GM21526 (cell line): Measurements from ENCODE around the gene THOC1.

Experiments
- ATAC-seq: cut with Tn5 transposase; IDR thresholded peaks from one replicate; pipeline ENCODE4 v1.9.1; 2021; ENCODE audit warnings: moderate library complexity; ENCODE audit not compliant: unreplicated experiment, low FRiP score

Gene THOC1

DNA sequence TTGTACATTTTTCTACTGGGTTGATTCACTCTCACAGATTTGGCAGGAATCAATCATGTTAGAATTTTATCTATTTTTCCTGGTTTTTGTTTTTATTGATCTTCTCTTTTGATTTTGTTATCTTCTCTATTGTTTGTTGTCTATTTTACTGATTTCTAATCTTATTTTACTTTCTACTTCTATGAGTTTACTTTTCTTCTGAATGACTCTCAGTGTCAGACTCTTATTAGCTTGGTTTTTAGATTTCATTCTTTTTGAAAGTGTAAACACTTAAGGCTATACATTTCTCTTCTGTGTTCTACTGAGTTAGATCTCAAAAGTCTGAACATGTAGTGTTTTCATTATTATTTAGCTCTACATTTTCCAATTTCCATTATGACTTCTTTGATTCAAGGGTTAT lies 47.1 kb downstream of the THOC1 start:
- ATAC-seq: no peak

DNA sequence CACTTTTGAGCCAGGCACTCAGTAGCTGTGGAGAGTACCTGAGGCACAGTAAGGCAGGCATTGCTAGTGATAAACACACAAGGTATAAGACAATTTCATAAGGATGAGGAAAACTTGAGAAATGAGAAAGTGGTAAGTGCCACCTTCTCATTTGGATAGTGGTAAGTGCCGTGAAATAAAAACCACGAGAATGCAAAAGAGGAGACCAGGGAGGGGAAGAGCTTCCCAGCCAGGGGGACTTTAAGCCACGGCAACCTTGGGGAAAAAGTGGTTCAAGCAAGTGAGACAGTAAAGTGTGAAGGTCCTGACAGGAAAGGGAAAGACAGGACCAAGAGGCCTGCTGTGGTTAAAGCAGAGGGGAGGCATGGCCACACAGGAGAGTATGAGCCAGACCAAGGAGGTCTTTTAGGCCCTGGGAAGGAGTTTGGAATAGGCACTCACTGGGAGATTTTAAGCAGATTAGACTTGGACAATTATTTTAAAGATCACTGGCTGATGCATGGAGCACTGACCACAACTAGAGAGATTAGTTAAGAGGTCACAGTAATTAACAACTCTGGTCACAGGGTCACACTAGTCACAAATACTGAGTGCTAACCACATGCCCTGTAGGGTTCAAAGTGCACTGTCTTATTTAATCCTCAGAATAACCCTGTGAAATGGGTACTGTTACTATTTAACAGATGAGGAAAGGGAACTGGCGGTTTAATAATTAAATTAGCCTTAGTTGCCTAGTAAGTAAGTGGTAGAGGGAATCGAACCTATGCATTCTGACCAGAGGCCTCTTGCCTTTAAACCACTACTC lies 50.1 kb downstream of the THOC1 start:
- ATAC-seq: no peak

DNA sequence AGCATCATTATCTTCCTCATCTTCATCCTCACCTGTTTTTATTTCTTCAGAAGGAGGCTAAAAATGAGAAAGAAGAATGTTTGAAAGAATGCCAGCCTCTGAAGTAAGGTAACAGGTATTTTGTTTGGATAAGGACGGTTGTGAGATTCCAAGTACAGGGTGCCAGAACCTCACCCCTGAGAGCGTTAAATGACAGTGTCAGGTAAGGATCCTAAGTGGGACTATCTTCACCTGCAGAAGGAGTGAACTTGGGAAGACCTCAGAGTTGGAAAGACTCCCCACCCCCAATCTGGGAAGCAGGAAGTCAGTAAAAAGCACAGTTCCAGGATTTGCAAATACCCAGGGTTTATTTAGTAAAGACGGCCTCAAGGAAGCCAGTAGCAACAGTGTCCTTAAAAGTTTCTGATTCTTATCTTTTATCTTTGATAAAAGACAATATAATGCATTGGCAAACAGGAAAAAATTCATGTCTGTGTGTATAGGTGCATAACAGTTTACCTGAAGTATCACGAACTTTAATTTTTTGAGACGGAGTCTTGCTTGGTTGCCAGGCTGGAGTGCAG lies 52.3 kb downstream of the THOC1 start:
- no peak for ATAC-seq

DNA sequence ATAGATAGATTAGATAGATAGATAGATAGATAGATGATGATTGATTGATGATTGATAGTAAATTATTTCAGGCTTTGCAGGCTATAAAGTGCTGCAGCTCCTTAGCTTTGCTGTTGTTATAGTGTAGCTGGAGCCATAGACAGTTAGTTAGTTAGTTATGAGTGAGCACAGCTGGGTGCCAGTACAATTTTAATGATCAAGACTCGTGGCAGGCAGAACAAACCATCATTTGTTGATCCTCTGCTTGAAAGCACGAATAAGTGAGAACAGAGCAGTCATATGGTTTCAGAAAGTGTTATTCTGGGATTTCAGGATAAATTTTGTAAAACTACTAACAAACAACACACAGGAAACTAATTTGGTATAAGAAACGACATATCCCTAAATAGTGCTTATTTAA lies 53.9 kb downstream of the THOC1 start:
- ATAC-seq: no peak

DNA sequence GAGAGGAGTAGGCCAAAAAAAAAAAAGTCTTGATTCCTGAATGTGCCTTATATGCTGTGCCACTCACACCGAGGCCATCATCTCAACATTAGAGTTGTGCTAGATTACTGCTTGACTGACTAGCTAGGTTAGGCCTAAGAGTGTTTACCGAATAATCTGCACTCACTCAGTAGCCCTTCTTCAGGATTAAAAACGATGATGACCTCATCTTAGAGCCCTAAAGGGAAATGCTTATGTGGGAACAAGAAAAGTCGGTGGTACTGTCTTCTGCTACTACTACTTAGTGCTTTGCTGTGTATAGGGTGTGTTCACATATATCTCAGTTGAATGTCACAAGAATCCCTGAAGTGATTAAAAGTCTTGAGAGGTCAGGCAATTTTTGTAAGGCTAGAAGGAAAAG lies 54.3 kb downstream of the THOC1 start:
- no peak for ATAC-seq

DNA sequence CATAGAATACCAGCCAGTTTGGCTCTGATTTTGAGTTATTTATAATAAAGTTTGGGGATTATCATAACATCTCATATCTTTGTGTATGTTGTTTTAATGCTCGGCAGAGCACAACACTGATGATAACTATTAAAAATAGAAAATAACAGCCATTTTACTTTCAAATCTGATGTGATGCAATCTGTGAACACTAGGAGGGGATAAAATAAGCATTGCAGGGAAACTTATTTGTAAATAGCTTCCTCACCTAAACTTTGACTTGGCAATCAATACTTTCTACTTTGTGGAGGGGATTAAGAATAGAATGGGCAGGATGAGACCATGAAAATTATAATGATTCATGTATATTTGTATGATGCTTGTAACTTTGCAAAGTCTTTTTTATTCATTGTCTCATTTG lies 55.1 kb downstream of the THOC1 start:
- ATAC-seq: no peak

DNA sequence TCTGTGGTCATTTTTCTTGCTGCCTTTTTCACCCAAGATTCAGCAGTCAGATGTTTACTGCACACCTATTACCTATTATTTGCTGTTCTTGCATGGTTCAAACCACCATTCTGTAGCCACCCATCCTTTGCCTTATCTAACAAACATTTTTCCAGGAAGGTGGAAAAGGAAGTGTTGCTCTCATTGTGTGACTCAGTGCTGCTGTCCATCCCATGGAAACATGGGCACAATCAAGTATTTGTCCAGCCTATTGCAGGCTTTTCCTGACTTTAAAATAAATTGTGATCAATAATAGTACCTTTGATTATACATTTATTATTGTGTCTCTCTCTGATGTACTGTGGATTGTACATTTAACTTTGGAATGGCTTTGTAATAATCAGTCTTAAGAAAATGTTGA lies 56.3 kb downstream of the THOC1 start:
- no peak for ATAC-seq

DNA sequence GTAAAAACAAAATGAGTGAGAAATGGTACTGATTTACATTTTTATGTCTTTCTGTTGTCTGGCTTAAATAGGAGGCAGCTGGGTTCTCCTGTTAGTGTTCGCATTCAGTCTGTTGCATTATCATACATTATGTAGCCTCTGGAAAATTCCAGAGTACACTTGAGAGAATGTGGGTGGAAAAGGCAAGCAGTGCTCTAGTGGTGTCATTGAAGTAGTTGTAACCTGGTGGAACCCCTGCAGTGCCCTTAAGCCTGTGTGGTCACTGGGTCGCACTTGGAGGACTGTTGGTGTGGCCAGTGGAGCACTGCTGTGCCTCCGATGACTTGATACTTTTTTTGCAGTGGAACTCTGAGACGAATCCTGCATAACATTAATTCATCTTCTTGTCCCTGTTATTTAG lies 57.1 kb downstream of the THOC1 start:
- no peak for ATAC-seq

DNA sequence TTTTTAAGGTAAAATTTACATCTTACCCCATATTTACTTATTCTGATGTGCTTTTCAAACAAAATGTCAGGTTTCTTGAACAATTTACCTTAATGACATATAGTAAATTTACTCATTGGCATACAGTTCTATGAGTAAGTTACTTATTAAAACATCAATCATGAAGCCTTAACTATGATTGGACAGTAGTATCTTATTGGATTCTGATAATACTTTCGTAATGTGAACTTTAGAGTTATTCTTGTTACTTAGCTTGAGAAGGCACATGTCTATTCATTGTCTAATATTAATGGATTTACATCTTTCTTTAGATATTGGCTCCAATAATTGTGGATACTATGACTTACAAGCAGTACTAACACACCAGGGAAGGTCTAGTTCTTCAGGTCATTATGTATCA lies 57.8 kb downstream of the THOC1 start:
- ATAC-seq: no peak

DNA sequence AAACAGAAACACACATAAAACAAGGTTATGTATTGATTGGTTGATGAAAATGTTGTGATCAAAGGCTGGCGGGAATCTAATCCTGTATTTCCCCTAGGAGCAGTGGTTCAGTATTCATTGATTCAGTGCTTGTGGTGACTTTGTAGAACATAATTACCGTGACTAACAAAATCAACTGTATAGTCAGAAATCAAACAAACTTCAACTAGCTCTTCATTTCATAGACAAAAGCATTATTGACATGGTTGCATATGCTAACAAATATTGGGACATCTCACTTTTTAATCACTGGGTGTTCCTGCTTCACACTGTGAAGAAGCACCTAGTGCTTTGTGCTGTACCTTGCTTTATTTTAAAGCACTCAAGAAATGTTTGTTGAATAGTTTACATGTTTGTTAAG lies 68.1 kb downstream of the THOC1 start:
- ATAC-seq: no peak

DNA sequence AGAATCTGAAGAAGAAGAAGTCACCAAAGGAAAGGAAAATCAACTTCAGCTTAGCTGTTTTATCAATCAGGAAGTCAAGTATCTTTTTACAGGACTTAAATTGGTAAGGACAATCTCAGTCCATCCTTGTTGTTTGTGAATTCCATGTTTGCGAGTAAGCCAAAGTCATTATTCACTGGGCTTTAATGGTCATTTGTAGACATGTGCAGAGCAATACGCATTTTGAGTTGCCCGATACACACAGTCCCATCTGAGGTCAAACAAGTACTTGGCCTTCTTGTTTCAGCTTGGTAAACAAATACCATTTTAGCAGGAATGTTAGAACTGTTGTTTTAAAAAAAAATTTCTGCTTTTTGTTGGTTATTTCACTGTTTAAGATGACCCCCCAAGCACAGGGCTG lies 68.6 kb downstream of the THOC1 start:
- ATAC-seq: no peak

DNA sequence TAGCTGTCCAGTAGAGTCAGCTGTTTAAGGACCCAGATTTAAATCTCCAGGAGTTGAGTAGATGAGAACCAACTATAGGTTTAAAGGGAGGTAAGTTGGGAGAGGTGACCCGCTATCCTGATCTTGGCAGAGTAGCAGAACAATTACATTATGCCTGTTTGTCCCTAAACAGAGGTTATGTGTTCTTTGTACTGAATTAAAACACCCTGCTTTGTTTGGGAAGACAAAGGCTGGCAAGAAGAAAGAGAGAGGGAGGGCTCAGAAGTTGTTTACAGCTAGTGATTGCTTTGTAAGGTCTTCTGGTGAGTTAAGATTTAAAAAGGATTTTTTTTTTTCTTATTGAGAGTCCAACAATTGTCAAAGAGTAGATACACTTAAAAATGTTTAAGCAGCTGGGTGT lies 72.2 kb downstream of the THOC1 start:
- ATAC-seq: no peak

DNA sequence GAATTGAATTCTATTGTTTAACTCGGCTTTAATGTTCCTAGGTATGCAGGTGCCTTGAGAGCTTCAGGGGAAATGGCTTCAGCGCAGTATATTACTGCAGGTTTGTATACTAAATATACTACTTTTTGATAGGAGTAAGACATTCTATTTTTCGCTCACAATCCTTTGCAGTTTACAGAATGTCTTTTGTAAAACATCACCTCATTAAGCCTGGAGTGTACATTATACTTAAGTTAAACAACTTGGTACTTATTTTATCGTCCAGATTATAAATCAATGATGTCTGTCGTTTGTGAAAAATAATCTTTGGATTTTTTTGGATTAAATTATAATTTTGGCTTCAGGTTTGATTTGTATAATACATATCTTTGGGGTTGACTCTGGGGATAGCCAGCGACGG lies 75.0 kb downstream of the THOC1 start:
- ATAC-seq: no peak

DNA sequence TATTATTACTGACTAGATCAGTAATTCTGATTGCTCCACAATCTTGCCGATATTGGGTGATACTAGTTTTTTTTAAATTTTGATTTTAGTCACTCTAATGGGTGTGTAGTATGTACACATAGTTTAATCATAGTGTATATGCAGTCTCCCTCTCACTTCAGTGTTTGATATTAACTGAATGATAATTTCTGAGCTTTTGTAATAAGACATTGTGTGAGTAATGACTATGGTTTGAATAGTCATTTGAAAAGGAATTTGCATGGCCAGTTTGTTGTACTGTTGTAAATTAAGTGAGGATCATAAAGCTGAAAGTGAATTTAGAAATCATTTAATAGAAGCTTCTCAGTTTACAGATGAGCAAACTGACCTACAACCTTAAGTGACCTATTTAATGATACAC lies 76.1 kb downstream of the THOC1 start:
- ATAC-seq: no peak

DNA sequence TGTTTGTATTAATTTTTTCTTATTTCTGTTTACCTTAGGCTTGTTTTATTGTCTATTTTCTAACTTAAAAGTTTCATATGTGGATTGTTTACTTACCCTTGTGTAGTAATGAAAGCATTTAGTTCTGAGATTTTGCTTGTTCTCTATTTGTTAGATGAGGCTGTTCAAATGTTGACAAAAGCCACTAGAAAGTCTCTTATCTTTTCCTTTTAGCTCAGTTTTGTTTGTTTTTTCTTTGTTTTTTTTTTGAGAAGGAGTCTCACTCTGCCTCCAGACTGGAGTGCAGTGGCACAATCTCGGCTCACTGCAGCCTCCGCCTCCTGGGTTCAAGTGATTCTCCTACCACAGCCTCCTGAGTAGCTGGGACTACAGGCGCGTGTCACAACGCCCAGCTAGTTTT lies 78.6 kb downstream of the THOC1 start:
- no peak for ATAC-seq

DNA sequence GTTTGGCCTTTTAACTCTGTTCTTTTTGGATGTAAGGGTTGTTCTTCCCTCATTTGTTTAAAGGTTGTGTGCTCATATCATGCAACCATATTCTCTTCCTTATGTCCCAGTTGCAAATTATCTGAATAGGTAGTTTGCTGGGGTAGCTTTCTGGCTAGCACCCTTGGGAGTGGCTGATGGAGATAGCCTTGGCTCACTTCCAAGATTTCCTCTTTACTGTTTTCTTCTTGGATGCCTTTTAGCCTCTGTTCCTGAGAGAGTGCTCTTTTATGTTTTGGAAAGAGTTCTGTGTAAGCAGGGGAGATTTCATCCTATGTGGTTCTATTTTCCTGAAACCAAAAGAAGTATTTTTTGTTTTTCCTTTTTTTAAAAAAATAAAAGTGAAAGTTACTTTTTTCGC lies 84.1 kb downstream of the THOC1 start:
- no peak for ATAC-seq

DNA sequence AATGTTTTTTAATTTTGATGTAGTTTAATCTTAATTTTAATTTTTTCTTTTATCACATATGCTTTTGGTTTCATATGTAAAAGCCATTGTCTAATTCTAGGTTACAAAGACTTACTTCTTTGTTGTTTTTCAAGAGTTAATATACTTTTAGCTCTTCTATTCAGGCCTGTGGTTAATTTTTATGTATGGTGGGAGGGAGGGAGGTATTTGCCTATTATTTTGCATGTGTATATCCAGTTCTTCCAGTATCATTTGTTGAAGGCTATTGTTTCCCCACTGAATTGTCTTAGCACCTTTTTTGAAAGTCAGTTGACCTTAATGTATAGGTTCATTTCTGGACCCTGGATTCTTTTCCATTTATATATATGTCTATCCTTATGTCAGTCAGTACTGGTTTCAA lies 86.1 kb downstream of the THOC1 start:
- ATAC-seq: no peak

DNA sequence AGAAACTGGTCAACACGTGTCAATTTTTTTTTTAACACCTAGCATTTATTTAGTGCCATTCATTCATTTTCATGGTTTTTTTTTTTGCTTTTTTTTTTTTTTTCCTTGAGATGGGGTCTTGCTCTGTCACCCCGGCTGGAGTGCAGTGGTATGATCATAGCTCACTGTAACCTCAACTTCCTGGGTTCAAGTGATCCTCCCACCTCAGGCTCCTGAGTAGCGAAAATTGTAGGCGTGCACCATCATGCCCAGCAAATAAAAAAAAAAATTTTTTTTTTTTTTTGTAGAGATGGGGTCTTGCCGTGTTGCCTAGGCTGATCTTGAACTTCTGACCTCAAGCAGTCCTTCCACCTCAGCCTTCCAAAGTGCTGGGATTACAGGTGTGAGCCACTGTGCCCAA lies 88.3 kb downstream of the THOC1 start:
- ATAC-seq: no peak

DNA sequence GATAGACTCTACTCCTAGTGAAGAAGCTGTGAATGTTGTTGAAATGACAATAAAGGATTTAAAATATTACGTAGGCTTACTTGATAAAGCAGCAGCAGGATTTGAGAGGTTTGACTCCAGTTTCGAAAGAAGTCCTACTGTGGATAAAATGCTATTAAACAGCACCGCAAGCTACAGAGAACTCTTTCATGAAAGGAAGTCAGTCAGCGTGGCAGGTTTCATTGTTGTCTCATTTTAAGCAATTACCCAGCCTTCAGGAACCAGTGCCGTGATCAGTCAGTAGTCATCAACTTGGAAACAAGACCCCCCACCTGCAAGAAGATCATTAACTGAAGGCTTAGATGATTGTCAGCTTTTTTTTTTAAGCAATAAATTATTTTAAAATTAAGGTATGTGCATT lies 95.5 kb downstream of the THOC1 start:
- ATAC-seq: no peak
